ENCODE data around the gene RNU5D-1. TPM values are rescaled to one million over a fixed set of nuclear protein-coding genes. Genes with fewer than 3 reads are reported as not detected.

Gene RNU5D-1
- total and polyA plus RNA-seq, 2 of the 13 experiments (the other 11 are each of a cell fraction or from before 2014, with no cell fraction given), result 165 TPM; not detected in 1

- TF ChIP-seq ZBTB40 (IDR thresholded peaks at IDR 0.05) (no peak), ZBTB40 (CRISPR knock-in tag; IDR thresholded peaks at IDR 0.05) (no peak; the same call in 1 of the 2 replicates), AGO2 (optimal IDR thresholded peaks at IDR 0.05; ENCODE audit: low read depth, low read length) (no peak), ZHX1 (CRISPR knock-in tag; IDR thresholded peaks at IDR 0.05; ENCODE audit: low read depth) (no peak), FOSL1 (CRISPR knock-in tag; IDR thresholded peaks at IDR 0.05; ENCODE audit: borderline replicate concordance) (peak; percentile 66; the same call in 1 of the 2 replicates), ZNF878 (CRISPR knock-in tag; IDR thresholded peaks at IDR 0.05) (peak; percentile 68; the same call in 1 of the 2 replicates), FOXA1 (IDR thresholded peaks at IDR 0.05) (no peak), FOXA1 (CRISPR knock-in tag; IDR thresholded peaks at IDR 0.05) (no peak), ZUFSP (CRISPR knock-in tag; IDR thresholded peaks at IDR 0.05; ENCODE audit: borderline replicate concordance) (no peak), SIX4 (CRISPR knock-in tag; IDR thresholded peaks at IDR 0.05) (peak; percentile 10; the same call in 1 of the 2 replicates), ZNF510 (CRISPR knock-in tag; IDR thresholded peaks at IDR 0.05; ENCODE audit: low read depth) (no peak), SRY (CRISPR knock-in tag; IDR thresholded peaks at IDR 0.05) (no peak), ZNF549 (CRISPR knock-in tag; IDR thresholded peaks at IDR 0.05) (no peak), ZFP90 (CRISPR knock-in tag; IDR thresholded peaks at IDR 0.05; ENCODE audit: borderline replicate concordance) (no peak; the same call in 1 of the 2 replicates), NFATC3 (CRISPR knock-in tag; IDR thresholded peaks at IDR 0.05) (no peak), KDM1A (CRISPR knock-in tag; IDR thresholded peaks at IDR 0.05) (no peak), STAT5B (CRISPR knock-in tag; IDR thresholded peaks at IDR 0.05) (no peak)
Observed at GRCh38 chr1:44730741-44731512, at the start of gene RNU5D-1 (continued).

Measured in HepG2 (cell line).